ENCODE measurements around the gene GNAT1. TPM values are rescaled to one million over a fixed set of nuclear protein-coding genes. Genes with fewer than 3 reads are reported as not detected.

Gene GNAT1
- total and polyA plus RNA-seq, 4 donors, result 0.29 to 0.72 TPM; not detected in 2

DNA sequence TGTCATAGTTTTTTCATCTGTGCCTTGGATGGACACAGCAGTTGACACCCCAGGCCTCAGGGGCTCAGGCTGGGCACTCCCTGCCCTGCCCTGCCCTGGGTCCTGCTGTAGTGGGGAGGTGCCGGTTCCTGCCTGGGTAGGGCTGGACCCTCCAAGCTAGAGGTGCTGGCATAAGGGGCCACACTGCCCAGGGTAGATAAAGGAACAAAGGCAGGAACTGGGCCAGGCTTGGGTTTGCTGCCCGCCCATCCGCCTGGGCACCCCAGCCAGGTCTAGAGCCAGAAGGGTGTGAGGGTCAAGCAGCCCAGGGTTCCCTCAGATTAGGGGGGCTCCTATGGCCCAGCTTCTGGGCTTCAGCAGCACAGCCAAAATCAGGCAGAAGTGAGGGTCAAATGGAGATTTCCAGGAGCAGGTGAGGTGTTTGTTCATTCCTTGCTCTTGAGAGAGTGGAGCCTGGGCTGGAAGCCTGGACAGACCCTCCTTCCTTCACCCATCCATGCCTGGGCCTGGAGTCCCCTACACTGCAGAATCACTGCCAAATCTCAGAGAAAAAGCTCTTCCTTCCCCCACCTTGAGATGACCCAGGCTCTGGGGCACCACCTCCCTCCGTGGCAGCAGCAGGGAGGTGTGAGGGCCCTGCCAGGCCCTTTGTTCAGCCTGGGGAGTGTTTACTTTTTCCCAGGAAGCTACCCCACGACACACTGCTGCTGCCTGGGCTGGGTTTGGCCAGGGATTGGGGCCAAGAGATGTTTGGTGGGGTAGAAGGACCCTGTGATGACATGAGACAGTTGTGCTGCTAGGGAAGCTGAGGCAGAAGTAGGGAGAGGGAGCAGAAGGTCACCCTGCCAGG is 29.2 kb upstream of the GNAT1 start:
- WGBS (ENCODE audit: insufficient coverage), result 75% methylated on average over 5 of the region's 5 CpGs
- no peak for DNase-seq (ENCODE audit: low read depth in 4 of 6, low spot score in 6 of 6)
- H3K4me3 ChIP-seq (ENCODE audit: low read depth, low read length), result no peak overlapping the region
- no peak overlapping the region for H3K27ac ChIP-seq (ENCODE audit: low read depth, low read length)
- no peaks in the 10 kb centered on the region for H3K9me3 ChIP-seq (ENCODE audit: control insufficient read depth, insufficient read depth, low read length)
- peaks cover 73% of the 10 kb centered on the region for H3K4me1 ChIP-seq (ENCODE audit: control insufficient read depth, insufficient read depth, low read length)
- H3K27me3 ChIP-seq (ENCODE audit: control insufficient read depth, insufficient read depth, low read length), result peaks cover under 1% of the 10 kb centered on the region
- peaks cover 48% of the 10 kb centered on the region for H3K36me3 ChIP-seq (ENCODE audit: control insufficient read depth, insufficient read depth, low read length)

DNA sequence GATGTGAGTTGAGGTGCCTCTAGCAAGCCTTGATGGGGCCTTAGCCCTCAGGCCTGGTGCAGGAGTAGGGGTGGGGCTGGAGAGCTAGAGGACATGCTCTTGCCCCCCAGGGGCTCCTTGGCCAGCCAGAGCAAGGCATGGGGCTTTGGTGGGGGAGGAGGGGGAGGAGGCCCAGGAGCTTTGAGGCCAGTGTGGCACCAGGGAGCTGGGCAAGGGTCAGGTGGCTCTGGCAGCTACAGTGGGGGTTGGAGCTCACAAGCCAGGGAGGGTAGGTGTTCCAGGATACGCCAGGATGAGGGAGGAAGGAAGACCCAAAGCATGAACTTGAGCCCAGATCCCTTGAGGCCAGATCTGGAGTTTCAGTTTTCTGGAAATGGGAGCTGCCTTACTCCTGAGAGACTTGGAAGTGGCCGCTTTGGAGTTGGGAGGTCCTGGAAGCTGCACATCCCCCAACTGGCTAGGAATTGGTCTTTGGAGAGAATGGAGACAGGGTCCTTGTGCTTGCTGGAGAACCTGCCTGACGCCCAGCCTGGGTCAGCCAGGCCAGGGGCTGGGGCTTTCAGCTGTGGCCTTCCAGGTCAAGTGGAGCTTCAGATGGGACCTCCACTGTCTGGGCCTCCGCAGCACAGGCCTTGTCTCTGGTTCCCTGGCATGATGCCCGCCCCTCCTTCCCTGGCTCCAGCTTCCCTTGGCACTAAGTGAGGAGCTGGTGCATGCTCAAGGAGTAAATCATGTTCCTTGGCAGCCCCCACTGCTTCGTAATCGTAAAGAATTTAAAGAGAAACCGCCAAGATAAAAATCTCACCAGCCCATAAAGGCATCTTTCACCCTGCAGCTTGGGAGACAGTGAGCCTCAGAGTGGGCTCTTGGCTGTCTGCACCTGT is 27.6 kb upstream of the GNAT1 start:
- Histone ChIP-seq H3K4me3 (ENCODE audit: low read depth, low read length) (no peak overlapping the region), H3K27me3 (ENCODE audit: control insufficient read depth, insufficient read depth, low read length) (no peaks in the 10 kb centered on the region), H3K4me1 (ENCODE audit: control insufficient read depth, insufficient read depth, low read length) (peaks cover 75% of the 10 kb centered on the region), H3K36me3 (ENCODE audit: control insufficient read depth, insufficient read depth, low read length) (peaks cover 54% of the 10 kb centered on the region), H3K27ac (ENCODE audit: low read depth, low read length) (peak overlapping the region; percentile 79), H3K9me3 (ENCODE audit: control insufficient read depth, insufficient read depth, low read length) (no peaks in the 10 kb centered on the region)
- WGBS (ENCODE audit: insufficient coverage), result 75% methylated on average over 3 of the region's 8 CpGs
- peak in 4 of 6 donors; percentile 46 to 97 (median 74) for DNase-seq (ENCODE audit: low read depth in 4 of 6, low spot score in 6 of 6)

DNA sequence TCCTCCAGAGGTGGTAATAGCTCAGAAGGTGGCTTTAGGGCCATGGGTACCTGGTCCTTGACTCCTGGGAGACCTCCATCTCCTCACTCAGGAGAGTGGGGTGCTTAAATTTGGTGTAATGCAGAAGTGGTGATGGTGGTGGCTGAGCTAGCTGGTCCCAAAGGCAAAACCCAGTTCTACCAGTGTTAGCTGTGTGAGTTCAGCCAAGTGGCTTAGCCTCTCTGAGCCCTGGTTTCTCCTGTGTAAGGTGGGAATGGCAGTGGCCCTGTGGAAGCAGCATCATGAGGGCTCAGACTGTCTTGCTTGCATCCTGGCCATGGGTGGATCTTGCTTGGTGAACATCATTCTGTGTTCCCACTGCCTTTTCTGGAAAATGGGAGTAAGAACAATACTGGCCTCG is 26.9 kb upstream of the GNAT1 start:
- Histone ChIP-seq H3K27me3 (ENCODE audit: control insufficient read depth, insufficient read depth, low read length) (no peaks in the 10 kb centered on the region), H3K36me3 (ENCODE audit: control insufficient read depth, insufficient read depth, low read length) (peaks cover 58% of the 10 kb centered on the region), H3K4me1 (ENCODE audit: control insufficient read depth, insufficient read depth, low read length) (peaks cover 82% of the 10 kb centered on the region), H3K9me3 (ENCODE audit: control insufficient read depth, insufficient read depth, low read length) (no peaks in the 10 kb centered on the region), H3K27ac (ENCODE audit: low read depth, low read length) (peak overlapping the region; percentile 79), H3K4me3 (ENCODE audit: low read depth, low read length) (no peak overlapping the region)
- no peak for DNase-seq (ENCODE audit: low read depth in 4 of 6, low spot score in 6 of 6)
- WGBS (ENCODE audit: insufficient coverage), result 33% methylated on average over 1 of the region's 1 CpG

DNA sequence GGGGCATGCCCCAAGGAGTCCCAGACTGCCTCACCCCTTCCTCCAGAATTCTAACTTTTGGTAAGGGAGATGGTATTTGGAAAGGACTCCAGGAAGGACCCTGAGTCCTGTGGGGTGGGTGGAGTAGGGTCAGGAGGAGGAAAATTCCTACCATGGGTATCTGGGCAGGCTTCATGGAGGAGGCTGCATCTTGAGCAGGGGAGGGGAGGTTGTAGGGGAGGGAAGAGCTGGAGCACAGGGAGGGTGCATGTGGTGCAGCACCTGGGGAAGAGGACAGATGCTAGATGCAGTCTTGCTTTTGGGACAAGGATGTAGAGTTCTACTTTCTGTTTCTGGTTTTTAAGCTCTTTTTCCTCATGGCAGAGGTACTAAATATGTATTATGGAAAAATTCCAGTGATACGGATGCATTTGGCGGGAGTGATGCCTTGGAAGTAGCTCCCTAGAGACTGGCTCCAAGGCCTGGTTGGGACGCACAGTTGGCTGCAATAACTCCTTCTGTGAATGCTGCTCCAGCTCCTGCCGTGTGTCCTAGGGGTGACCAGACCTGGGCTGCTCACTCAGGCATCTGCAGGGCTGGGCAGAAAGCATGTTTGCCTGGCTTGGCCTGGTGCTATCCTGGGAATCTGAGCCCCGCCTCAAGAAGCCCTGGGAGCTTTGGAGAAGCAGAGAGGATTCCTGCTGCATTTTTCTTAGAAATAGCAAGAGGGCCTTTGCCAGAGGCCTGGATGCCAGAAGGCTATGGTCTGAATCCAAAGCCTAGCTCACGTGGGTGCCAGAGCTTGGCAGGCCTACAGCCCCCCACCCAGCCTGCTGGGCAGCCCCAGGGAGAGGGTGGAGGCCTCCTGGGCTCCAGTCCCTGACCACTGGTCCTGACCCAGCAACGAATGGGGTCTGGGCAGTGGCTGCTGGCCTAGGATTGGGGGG is 26.2 kb upstream of the GNAT1 start:
- no peaks in the 10 kb centered on the region for H3K9me3 ChIP-seq (ENCODE audit: control insufficient read depth, insufficient read depth, low read length)
- peaks cover 82% of the 10 kb centered on the region for H3K4me1 ChIP-seq (ENCODE audit: control insufficient read depth, insufficient read depth, low read length)
- peak overlapping the region; percentile 79 for H3K27ac ChIP-seq (ENCODE audit: low read depth, low read length)
- H3K4me3 ChIP-seq (ENCODE audit: low read depth, low read length), result no peak overlapping the region
- 17% methylated on average over 7 of the region's 7 CpGs for WGBS (ENCODE audit: insufficient coverage)
- no peaks in the 10 kb centered on the region for H3K27me3 ChIP-seq (ENCODE audit: control insufficient read depth, insufficient read depth, low read length)
- peak in 2 of 6 donors; percentile 47 to 94 for DNase-seq (ENCODE audit: low read depth in 4 of 6, low spot score in 6 of 6)
- H3K36me3 ChIP-seq (ENCODE audit: control insufficient read depth, insufficient read depth, low read length), result peaks cover 52% of the 10 kb centered on the region

DNA sequence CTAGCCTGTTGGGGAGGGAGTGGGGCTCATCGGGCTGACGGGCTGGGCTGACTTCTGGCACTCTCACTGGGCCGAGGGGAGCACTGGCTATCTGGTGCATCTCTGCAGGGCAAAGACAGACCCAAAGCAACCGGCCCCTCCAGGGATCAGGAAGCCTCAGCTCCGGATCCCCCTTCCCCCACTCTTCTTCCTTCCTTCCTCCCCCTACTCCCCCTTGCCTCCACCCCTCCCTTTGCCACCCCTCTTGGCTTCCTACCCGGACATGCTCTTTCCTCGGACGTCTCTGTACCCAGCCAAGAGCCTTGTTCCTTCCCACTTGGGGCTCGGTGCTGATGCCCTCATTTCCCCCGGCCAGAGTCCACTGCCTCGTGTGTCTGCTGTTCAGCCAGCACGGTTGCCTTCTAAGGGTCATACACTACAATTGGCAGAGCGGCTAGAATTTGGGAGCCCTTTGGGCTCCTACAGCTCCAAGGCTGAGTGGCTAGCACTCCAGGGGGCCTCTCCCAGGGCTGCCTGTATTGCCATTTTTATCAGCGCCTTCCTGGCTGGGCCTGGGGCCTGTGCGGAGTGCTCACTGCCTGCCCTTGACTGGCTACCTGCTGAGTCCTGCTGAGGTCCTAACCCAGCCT is 25.4 kb upstream of the GNAT1 start:
- Histone ChIP-seq H3K4me3 (ENCODE audit: low read depth, low read length) (no peak overlapping the region), H3K4me1 (ENCODE audit: control insufficient read depth, insufficient read depth, low read length) (peaks cover 77% of the 10 kb centered on the region), H3K36me3 (ENCODE audit: control insufficient read depth, insufficient read depth, low read length) (peaks cover 51% of the 10 kb centered on the region), H3K27ac (ENCODE audit: low read depth, low read length) (peak overlapping the region; percentile 79), H3K9me3 (ENCODE audit: control insufficient read depth, insufficient read depth, low read length) (no peaks in the 10 kb centered on the region), H3K27me3 (ENCODE audit: control insufficient read depth, insufficient read depth, low read length) (no peaks in the 10 kb centered on the region)
- WGBS (ENCODE audit: insufficient coverage), result 23% methylated on average over 15 of the region's 15 CpGs
- peak in 2 of 6 donors; percentile 18 to 71 for DNase-seq (ENCODE audit: low read depth in 4 of 6, low spot score in 6 of 6)

DNA sequence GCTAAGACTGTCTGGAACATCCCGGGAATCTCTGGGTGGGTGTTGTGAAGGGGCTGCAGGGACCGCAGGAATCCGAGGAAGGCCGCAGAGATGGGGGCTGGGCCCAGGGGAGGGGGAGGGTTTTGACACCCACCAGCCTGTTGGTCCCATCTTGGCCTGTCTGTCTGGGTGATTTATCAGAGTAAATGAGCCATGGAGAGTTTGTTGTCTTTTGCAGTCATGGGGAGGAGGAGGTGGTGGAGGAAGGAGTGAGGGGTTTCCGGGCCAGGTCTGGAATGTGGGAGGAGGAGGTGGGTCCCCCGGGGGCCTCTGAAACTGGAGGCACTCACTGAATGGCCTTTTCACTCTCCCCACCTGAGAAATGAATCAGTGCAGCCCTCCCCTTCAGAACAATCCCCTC is 24.8 kb upstream of the GNAT1 start:
- WGBS (ENCODE audit: insufficient coverage), result 21% methylated on average over 4 of the region's 6 CpGs
- H3K27ac ChIP-seq (ENCODE audit: low read depth, low read length), result peak overlapping the region; percentile 79
- DNase-seq (ENCODE audit: low read depth in 4 of 6, low spot score in 6 of 6), result peak in 1 of 6 donors; percentile 4
- no peaks in the 10 kb centered on the region for H3K27me3 ChIP-seq (ENCODE audit: control insufficient read depth, insufficient read depth, low read length)
- H3K4me1 ChIP-seq (ENCODE audit: control insufficient read depth, insufficient read depth, low read length), result peaks cover 77% of the 10 kb centered on the region
- no peaks in the 10 kb centered on the region for H3K9me3 ChIP-seq (ENCODE audit: control insufficient read depth, insufficient read depth, low read length)
- peaks cover 50% of the 10 kb centered on the region for H3K36me3 ChIP-seq (ENCODE audit: control insufficient read depth, insufficient read depth, low read length)
- no peak overlapping the region for H3K4me3 ChIP-seq (ENCODE audit: low read depth, low read length)

DNA sequence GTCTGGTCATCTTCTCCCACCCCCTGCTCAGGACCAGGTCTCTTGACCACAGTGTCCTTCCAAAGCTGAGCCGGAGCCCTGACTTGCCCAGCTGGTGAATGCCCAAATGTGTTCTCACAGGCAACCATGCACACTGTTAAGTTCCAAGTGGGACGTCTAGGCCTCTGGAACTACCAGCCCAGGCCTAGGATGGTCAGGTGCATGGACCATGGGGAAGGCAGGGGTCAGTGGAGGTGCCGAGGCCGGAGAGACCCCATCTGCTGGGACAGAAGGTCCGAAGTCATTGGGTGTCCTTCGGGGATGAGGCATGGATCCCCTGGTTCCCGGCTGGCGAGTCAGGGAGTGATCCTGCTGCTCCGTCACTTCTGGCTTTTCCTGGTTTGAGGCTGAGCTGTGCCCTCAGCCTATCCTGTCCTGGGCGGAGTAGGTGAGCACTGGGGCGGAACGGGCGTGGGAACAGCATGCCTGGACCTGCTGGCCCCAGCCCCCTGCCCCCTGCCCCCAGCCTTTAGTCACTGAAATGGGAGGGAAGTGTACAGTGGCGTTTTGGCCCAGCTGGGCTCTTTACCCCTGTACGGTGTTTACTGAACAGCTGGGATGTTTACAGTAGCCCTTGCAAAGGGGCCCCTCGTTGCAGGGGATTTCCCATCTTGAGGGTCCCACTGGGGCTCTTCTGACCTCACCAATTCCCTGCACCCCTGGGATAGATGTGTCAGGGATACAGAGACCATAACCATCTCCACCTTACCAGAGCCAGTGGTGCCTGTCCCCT is 24.2 kb upstream of the GNAT1 start:
- Histone ChIP-seq H3K36me3 (ENCODE audit: control insufficient read depth, insufficient read depth, low read length) (peaks cover 49% of the 10 kb centered on the region), H3K9me3 (ENCODE audit: control insufficient read depth, insufficient read depth, low read length) (no peaks in the 10 kb centered on the region), H3K4me1 (ENCODE audit: control insufficient read depth, insufficient read depth, low read length) (peaks cover 75% of the 10 kb centered on the region), H3K4me3 (ENCODE audit: low read depth, low read length) (no peak overlapping the region), H3K27ac (ENCODE audit: low read depth, low read length) (no peak overlapping the region), H3K27me3 (ENCODE audit: control insufficient read depth, insufficient read depth, low read length) (no peaks in the 10 kb centered on the region)
- DNase-seq (ENCODE audit: low read depth in 4 of 6, low spot score in 6 of 6), result no peak
- WGBS (ENCODE audit: insufficient coverage), result 62% methylated on average over 13 of the region's 16 CpGs

DNA sequence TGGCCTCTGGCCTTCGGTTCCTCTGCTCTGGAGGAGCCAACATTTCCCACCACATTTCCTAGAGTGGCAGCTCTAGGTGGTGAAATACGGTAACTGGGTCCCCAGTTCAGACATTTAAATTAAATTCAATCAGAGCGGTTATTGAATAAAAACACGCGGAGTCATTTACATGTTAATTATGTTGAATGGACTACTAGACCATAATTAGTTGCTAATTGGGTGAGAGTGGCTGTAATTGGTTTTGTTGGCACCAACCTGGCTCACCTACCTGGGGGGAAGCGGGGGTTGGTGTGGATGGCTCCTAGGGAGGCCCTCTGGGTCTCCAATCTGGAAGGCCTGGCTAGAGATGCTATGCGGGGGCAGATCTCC is 23.6 kb upstream of the GNAT1 start:
- H3K27ac ChIP-seq (ENCODE audit: low read depth, low read length), result no peak overlapping the region
- H3K4me3 ChIP-seq (ENCODE audit: low read depth, low read length), result no peak overlapping the region
- peak in 2 of 6 donors; percentile 66 to 88 for DNase-seq (ENCODE audit: low read depth in 4 of 6, low spot score in 6 of 6)
- no peaks in the 10 kb centered on the region for H3K9me3 ChIP-seq (ENCODE audit: control insufficient read depth, insufficient read depth, low read length)
- H3K27me3 ChIP-seq (ENCODE audit: control insufficient read depth, insufficient read depth, low read length), result no peaks in the 10 kb centered on the region
- H3K36me3 ChIP-seq (ENCODE audit: control insufficient read depth, insufficient read depth, low read length), result peaks cover 53% of the 10 kb centered on the region
- 70% methylated on average over 4 of the region's 7 CpGs for WGBS (ENCODE audit: insufficient coverage)
- peaks cover 74% of the 10 kb centered on the region for H3K4me1 ChIP-seq (ENCODE audit: control insufficient read depth, insufficient read depth, low read length)
